HCT116 (cell line): ENCODE data around the gene ALX4.

Source experiments
- CTCF ChIP-seq, 3 experiments: fragments of 200-600 bp in 1 of 3; sonication (generic) in 1 of 3; IDR thresholded peaks in 2 of 3; conservative IDR thresholded peaks in 1 of 3; 2 replicates each; pipeline ENCODE4 v1.5.1; 2012 to 2017; ENCODE audit warnings: low read depth in 2 of 3, low read length in 2 of 3, antibody characterized with exemption in 1 of 3, borderline replicate concordance in 1 of 3, control low read depth in 1 of 3, mild to moderate bottlenecking in 1 of 3, mixed read lengths in 1 of 3, mixed run types in 1 of 3, moderate library complexity in 1 of 3; ENCODE audit not compliant: insufficient read depth in 1 of 3
- EGR1 ChIP-seq: IDR thresholded peaks from 2 replicates; pipeline ENCODE4 v1.6.1; 2012; ENCODE audit warnings: low read depth

- TF ChIP-seq CTCF (IDR thresholded peaks at IDR 0.05 in 2 of 3, conservative IDR thresholded peaks at IDR 0.05 in 1 of 3; ENCODE audit: borderline replicate concordance in 1 of 3, insufficient read depth in 1 of 3, low read depth in 2 of 3, low read length in 2 of 3) (no peak), EGR1 (no peak)
These were observed 38.2 kb upstream of the ALX4 start for GRCh38 chr11:44348114-44348513.
